ENCODE measurements around the gene SIGLEC1.

The SIGLEC1 gene

DNA sequence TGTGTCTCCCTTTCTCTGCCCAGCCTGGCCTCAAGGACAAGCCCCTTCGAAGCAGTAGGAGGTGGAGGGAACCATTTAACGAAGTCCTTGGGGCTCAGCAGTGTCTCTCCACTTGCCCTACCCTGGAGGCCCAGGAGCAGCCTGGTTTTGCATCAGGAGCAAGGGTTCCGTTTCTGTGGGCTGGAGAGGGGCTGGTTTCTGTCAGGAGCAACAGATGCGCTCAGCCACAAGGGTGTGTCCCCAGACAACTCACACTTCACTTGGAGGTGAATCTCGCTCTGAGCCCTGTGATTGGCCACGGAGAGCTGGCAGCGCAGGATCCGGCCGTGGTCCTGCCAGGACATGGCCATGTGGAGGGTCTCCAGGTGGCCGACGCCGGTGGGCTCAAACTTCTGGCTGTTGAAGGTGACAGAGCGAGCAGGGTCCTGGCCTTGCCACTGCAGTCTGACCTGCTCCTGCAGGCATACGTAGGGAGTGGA is 6.9 kb downstream of the SIGLEC1 start:
- in situ Hi-C loops (cut with HindIII; ENCODE audit: low sequenced_read_pairs) = loop anchor here (5.0 kb wide), 1 partner anchor 52 kb away; no protein-coding TSS in a partner anchor
- TF ChIP-seq, protein P1, sequence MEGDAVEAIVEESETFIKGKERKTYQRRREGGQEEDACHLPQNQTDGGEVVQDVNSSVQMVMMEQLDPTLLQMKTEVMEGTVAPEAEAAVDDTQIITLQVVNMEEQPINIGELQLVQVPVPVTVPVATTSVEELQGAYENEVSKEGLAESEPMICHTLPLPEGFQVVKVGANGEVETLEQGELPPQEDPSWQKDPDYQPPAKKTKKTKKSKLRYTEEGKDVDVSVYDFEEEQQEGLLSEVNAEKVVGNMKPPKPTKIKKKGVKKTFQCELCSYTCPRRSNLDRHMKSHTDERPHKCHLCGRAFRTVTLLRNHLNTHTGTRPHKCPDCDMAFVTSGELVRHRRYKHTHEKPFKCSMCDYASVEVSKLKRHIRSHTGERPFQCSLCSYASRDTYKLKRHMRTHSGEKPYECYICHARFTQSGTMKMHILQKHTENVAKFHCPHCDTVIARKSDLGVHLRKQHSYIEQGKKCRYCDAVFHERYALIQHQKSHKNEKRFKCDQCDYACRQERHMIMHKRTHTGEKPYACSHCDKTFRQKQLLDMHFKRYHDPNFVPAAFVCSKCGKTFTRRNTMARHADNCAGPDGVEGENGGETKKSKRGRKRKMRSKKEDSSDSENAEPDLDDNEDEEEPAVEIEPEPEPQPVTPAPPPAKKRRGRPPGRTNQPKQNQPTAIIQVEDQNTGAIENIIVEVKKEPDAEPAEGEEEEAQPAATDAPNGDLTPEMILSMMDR (IDR thresholded peaks at IDR 0.05; ENCODE audit: low read depth, low read length, missing control alignments) = no peak

GRCh38 chr20:3704087-3704486 is 8.3 kb downstream of the SIGLEC1 start:
- in situ Hi-C loops (cut with HindIII; ENCODE audit: low sequenced_read_pairs) = no loop called here
- TF ChIP-seq, protein P1 (IDR thresholded peaks at IDR 0.05; ENCODE audit: low read depth, low read length, missing control alignments) = no peak
- no peak overlapping the region for H3K4me3 ChIP-seq (ENCODE audit: low read depth, low read length)
- no peak for DNase-seq (ENCODE audit: low read depth)

More for the DNA sequence above, 6.9 kb downstream of the SIGLEC1 start:
- DNase-seq (ENCODE audit: low read depth) = no peak
- no peak overlapping the region for H3K4me3 ChIP-seq (ENCODE audit: low read depth, low read length)

GRCh38 chr20:3702611-3703391 is 9.6 kb downstream of the SIGLEC1 start:
- no peak overlapping the region for H3K4me3 ChIP-seq (ENCODE audit: low read depth, low read length)
- no peak for DNase-seq (ENCODE audit: low read depth)
- in situ Hi-C loops (cut with HindIII; ENCODE audit: low sequenced_read_pairs) = no loop called here
- TF ChIP-seq, protein P1 (IDR thresholded peaks at IDR 0.05; ENCODE audit: low read depth, low read length, missing control alignments) = no peak

DNA sequence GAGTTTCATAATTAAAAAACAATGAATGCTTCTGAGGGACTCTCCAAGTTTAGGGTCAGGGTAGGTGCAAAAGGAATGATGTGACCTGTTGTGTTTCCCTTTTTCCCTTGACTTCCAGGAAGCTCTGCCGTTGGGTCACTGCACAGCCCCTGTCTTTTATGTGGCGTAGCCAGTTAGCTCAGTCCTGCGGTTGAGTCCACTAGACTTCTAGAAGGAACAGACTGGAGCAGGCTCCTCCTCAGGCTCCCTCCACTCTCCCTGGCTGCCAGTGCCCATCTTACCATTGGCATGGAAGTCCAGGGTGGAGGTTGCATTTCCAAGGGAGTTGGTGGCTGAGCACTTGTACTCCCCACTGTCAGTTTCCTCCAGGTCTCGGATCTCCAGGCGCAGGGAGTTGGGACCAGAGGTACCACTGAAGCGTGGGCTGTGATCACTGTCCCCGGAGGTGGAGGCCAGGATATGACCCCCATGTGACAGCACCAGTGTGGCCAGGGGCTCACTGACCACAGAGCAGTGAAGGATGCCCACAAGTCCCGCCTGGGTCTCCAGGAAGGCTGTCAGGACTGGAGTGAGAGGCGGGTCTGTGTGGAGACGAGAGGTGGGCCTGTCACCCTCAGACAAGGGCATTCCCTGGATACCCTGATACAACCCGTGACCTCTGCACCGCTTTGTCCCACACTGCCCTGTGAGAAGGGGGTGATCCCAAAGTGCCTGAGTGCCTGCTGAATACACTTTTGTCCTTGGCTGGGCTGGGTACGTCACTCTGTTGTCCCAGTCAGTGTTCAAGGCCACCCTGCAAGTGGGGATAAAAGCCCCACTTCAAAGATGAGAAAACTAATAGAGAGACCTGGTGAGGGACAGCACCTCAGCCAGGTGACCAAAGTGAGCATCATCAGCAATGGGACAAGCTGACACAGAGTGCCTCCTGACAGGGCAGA is 11.1 kb downstream of the SIGLEC1 start:
- H3K4me3 ChIP-seq (ENCODE audit: low read depth, low read length) = no peak overlapping the region
- in situ Hi-C loops (cut with HindIII; ENCODE audit: low sequenced_read_pairs) = no loop called here
- TF ChIP-seq, protein P1 (IDR thresholded peaks at IDR 0.05; ENCODE audit: low read depth, low read length, missing control alignments) = no peak
- no peak for DNase-seq (ENCODE audit: low read depth)

- TF ChIP-seq, protein P1 (IDR thresholded peaks at IDR 0.05; ENCODE audit: low read depth, low read length, missing control alignments) = no peak
- in situ Hi-C loops (cut with HindIII; ENCODE audit: low sequenced_read_pairs) = no loop called here
- DNase-seq (ENCODE audit: low read depth) = no peak
- H3K4me3 ChIP-seq (ENCODE audit: low read depth, low read length) = no peak overlapping the region
Observed at GRCh38 chr20:3699037-3699436, 13.4 kb downstream of the SIGLEC1 start.

DNA sequence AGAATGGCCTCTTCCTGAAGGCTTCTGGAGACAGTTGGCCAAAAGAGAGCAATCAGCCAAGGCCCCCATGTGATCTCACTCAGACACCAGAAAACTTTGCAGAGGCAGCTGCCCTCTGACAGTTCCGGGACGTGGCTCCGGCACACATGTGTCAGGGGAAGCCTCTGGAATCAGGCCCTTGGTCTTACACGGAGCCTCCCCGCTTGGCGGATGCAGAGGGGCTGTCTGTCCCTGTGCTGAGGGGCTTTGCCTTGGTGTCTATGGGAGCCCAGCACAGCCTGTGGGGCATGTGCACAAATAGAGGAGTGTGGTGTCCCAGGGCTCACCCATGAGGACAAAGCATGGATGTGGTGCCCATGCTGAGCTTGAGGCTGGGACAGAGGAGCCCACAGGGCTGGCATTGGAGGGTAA is 13.8 kb downstream of the SIGLEC1 start:
- DNase-seq (ENCODE audit: low read depth) = no peak
- TF ChIP-seq, protein P1 (IDR thresholded peaks at IDR 0.05; ENCODE audit: low read depth, low read length, missing control alignments) = no peak
- in situ Hi-C loops (cut with HindIII; ENCODE audit: low sequenced_read_pairs) = no loop called here
- no peak overlapping the region for H3K4me3 ChIP-seq (ENCODE audit: low read depth, low read length)
